Mesendoderm (in vitro differentiated cells): ENCODE data around the gene GALNTL6.

Experiments used
- DNase-seq: peaks from one replicate; pipeline ENCODE4 v3.0.0; 2013
- H2AK5ac ChIP-seq: 2 replicates; pipeline ENCODE4 v1.6.1; 2013; ENCODE audit warnings: low read length, inconsistent platforms
- H2BK120ac ChIP-seq: 2 replicates; pipeline ENCODE4 v1.6.1; 2013; ENCODE audit warnings: low read depth, mild to moderate bottlenecking, low read length, moderate library complexity, mixed read lengths
- H2BK15ac ChIP-seq: replicated peaks from 2 replicates; pipeline ENCODE4 v1.6.1; 2013; ENCODE audit warnings: low read depth, mild to moderate bottlenecking, moderate library complexity
- H2BK5ac ChIP-seq: 2 replicates; pipeline ENCODE4 v1.6.1; 2013; ENCODE audit warnings: low read length, inconsistent platforms
- H3K18ac ChIP-seq: 2 replicates; pipeline ENCODE4 v1.6.1; 2013; ENCODE audit warnings: mild to moderate bottlenecking, low read length, mixed read lengths
- H3K23ac ChIP-seq: one replicate; pipeline ENCODE4 v1.6.1; 2013; ENCODE audit warnings: low read length
- H3K27ac ChIP-seq: 2 replicates; pipeline ENCODE4 v1.5.1; 2013; ENCODE audit warnings: low read depth, mild to moderate bottlenecking, inconsistent platforms, low read length, moderate library complexity
- H3K27me3 ChIP-seq: 2 replicates; pipeline ENCODE4 v1.6.1; 2013; ENCODE audit warnings: low read length, control low read depth, mild to moderate bottlenecking, inconsistent platforms; ENCODE audit not compliant: insufficient read depth, poor library complexity
- H3K36me3 ChIP-seq: 2 replicates; pipeline ENCODE4 v1.6.1; 2013; ENCODE audit warnings: low read length, inconsistent platforms; ENCODE audit not compliant: control insufficient read depth, insufficient read depth
- H3K4ac ChIP-seq: one replicate; pipeline ENCODE4 v1.6.1; 2013; ENCODE audit warnings: low read depth, mild to moderate bottlenecking, low read length, moderate library complexity
- H3K4me1 ChIP-seq: 2 replicates; pipeline ENCODE4 v1.6.1; 2013; ENCODE audit warnings: low read depth, low read length, inconsistent platforms; ENCODE audit not compliant: control insufficient read depth
- H3K4me2 ChIP-seq: 2 replicates; pipeline ENCODE4 v1.6.1; 2013; ENCODE audit warnings: low read length
- H3K4me3 ChIP-seq: 2 replicates; pipeline ENCODE4 v1.5.1; 2013; ENCODE audit warnings: mild to moderate bottlenecking, low read length
- H3K56ac ChIP-seq: one replicate; pipeline ENCODE4 v1.6.1; 2013; ENCODE audit warnings: low read length
- H3K79me1 ChIP-seq: 2 replicates; pipeline ENCODE4 v1.6.1; 2013; ENCODE audit warnings: low read length, inconsistent platforms
- H3K79me2 ChIP-seq: 2 replicates; pipeline ENCODE4 v1.6.1; 2013; ENCODE audit warnings: mild to moderate bottlenecking, low read length; ENCODE audit not compliant: control insufficient read depth, insufficient read depth
- H3K9ac ChIP-seq: 2 replicates; pipeline ENCODE4 v1.6.1; 2013; ENCODE audit warnings: low read length, inconsistent platforms
- H4K5ac ChIP-seq: one replicate; pipeline ENCODE4 v1.6.1; 2013; ENCODE audit warnings: low read length
- H4K8ac ChIP-seq: one replicate; pipeline ENCODE4 v1.6.1; 2013; ENCODE audit warnings: low read depth, mild to moderate bottlenecking, control low read depth, low read length, moderate library complexity
- WGBS: extraction: QIAGEN DNeasy Blood & Tissue Kit; methylation state at CpG from one replicate; pipeline ENCODE4 v1.1.7; 2013; ENCODE audit warnings: low lambda C conversion rate, missing lambda C conversion rate; ENCODE audit not compliant: insufficient coverage; ENCODE audit errors: extremely low coverage; 5-methylcytosine and 5-hydroxymethylcytosine counted together

Gene GALNTL6

DNA sequence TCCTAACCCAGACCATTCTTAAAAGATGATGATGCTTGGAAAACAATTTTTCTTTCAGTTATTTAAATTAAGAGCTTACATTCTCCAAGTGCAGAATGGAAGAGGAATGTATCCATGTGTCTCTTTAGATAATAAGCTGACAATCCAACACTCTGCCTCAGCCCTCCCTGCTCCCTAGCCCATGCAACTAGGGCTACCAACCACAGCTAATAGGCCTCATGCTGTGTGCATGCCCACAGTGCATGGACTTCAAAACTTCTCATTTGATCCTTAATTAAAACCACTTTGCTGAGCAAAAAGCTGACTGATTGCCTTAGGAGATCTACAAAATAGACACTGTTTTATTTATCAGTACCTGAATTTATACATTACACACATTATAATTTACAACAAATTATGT lies 473.9 kb downstream of the GALNTL6 start:
- Histone ChIP-seq H3K4ac (no peak overlapping the region), H3K27ac (no peak overlapping the region), H2BK120ac (no peak overlapping the region)

DNA sequence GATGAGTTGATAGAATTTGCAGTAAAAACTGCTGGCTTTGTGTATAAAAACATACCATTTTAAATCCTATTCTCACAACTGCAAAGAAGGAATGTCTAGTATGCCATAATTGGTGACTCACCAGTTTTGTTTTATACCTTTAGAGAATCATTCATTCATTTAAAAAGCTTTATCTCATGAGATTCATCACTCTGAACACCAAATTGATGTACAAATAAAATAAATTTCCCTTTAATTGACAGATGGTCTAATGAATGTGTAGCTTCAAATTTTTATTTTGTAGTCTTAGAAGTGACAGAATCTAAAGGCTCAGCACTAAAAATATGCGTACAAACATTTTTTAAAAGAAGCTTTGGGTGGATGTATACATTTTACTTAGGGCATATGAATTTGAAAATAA lies 492.5 kb downstream of the GALNTL6 start:
- no peaks in the 10 kb centered on the region for H3K36me3 ChIP-seq
- no peak overlapping the region for H3K18ac ChIP-seq
- H3K4me1 ChIP-seq = no peaks in the 10 kb centered on the region
- H2BK5ac ChIP-seq = no peak overlapping the region
- H4K8ac ChIP-seq = no peak overlapping the region
- H3K27me3 ChIP-seq = no peaks in the 10 kb centered on the region
- no peak overlapping the region for H2BK15ac ChIP-seq
- H3K4ac ChIP-seq = no peak overlapping the region
- H3K79me2 ChIP-seq = no peaks in the 10 kb centered on the region
- no peaks in the 10 kb centered on the region for H3K79me1 ChIP-seq
- DNase-seq = no peak
- WGBS = no CpG with 5 or more reads among the region's 1 CpG
- H3K27ac ChIP-seq = no peak overlapping the region
- no peak overlapping the region for H4K5ac ChIP-seq
- no peak overlapping the region for H3K23ac ChIP-seq
- no peak overlapping the region for H3K9ac ChIP-seq
- no peak overlapping the region for H3K4me2 ChIP-seq
- H3K56ac ChIP-seq = no peak overlapping the region
- H2BK120ac ChIP-seq = no peak overlapping the region
- H2AK5ac ChIP-seq = no peak overlapping the region
- no peak overlapping the region for H3K4me3 ChIP-seq

More for the DNA sequence above, 473.9 kb downstream of the GALNTL6 start:
- no peak overlapping the region for H3K18ac ChIP-seq
- H2BK5ac ChIP-seq = no peak overlapping the region
- H3K4me3 ChIP-seq = no peak overlapping the region
- DNase-seq = no peak
- H2BK15ac ChIP-seq = no peak overlapping the region
- H4K8ac ChIP-seq = no peak overlapping the region
- H3K9ac ChIP-seq = no peak overlapping the region
- H2AK5ac ChIP-seq = no peak overlapping the region
- H3K4me1 ChIP-seq = no peaks in the 10 kb centered on the region
- no peaks in the 10 kb centered on the region for H3K79me1 ChIP-seq
- H3K56ac ChIP-seq = no peak overlapping the region
- H4K5ac ChIP-seq = no peak overlapping the region
- no peaks in the 10 kb centered on the region for H3K36me3 ChIP-seq
- no peak overlapping the region for H3K23ac ChIP-seq
- no peaks in the 10 kb centered on the region for H3K27me3 ChIP-seq
- H3K79me2 ChIP-seq = no peaks in the 10 kb centered on the region
- H3K4me2 ChIP-seq = no peak overlapping the region

DNA sequence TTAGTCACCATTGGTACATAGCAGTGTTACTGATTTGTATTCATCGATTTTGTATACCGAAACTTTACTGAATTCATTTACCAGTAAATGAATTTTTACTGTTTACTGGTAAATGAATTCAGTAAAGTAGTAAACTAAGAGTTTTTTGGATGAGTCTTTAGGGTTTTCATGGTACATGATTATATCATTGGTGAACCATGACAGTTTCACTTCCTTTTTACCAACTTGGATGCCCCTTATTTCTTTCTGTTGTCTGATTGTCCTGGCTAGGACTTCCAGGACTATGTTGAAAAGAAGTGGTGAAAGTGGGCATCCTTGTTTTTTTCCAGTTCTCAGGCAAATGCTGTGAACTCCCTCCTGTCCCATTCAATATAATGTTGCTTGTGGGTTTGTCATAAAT lies 494.9 kb downstream of the GALNTL6 start:
- no peak overlapping the region for H3K23ac ChIP-seq
- H3K4ac ChIP-seq = no peak overlapping the region
- no peak overlapping the region for H2AK5ac ChIP-seq
- no peak overlapping the region for H2BK5ac ChIP-seq
- H2BK120ac ChIP-seq = no peak overlapping the region
- no peaks in the 10 kb centered on the region for H3K27me3 ChIP-seq
- no peaks in the 10 kb centered on the region for H3K36me3 ChIP-seq
- no peak overlapping the region for H3K56ac ChIP-seq
- H3K4me1 ChIP-seq = no peaks in the 10 kb centered on the region
- no peak overlapping the region for H4K5ac ChIP-seq
- H3K4me2 ChIP-seq = no peak overlapping the region
- no peak for DNase-seq
- H4K8ac ChIP-seq = no peak overlapping the region
- WGBS = no CpG with 5 or more reads among the region's 2 CpGs
- no peak overlapping the region for H3K27ac ChIP-seq
- H3K79me2 ChIP-seq = no peaks in the 10 kb centered on the region
- no peak overlapping the region for H3K18ac ChIP-seq
- no peaks in the 10 kb centered on the region for H3K79me1 ChIP-seq
- no peak overlapping the region for H3K4me3 ChIP-seq
- no peak overlapping the region for H2BK15ac ChIP-seq
- H3K9ac ChIP-seq = no peak overlapping the region

DNA sequence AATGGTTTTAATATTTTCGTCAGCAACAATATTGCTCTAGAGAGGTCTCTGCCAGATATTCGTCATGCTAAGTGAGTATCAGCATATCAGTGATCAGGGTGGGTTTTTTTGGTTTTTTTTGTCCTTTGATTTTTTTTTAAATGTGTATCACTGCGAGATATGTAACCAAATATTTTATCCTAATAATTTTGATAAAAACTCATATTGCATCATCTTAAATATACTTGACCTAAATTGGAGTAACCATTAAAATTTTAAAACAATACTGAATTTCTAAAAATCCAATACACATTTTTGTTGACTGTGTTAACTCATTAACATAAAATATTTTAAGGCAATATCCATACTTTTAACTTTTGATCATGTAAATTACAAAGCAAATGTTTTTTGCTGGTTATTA lies 498.5 kb downstream of the GALNTL6 start:
- Histone ChIP-seq H2BK5ac (no peak overlapping the region), H3K79me2 (no peaks in the 10 kb centered on the region), H3K79me1 (no peaks in the 10 kb centered on the region), H3K23ac (no peak overlapping the region), H2BK120ac (no peak overlapping the region), H3K4me1 (no peaks in the 10 kb centered on the region), H3K9ac (no peak overlapping the region), H2AK5ac (no peak overlapping the region), H3K27ac (no peak overlapping the region), H3K36me3 (no peaks in the 10 kb centered on the region), H3K56ac (no peak overlapping the region), H3K18ac (no peak overlapping the region), H3K27me3 (no peaks in the 10 kb centered on the region), H4K5ac (no peak overlapping the region), H3K4me2 (no peak overlapping the region), H2BK15ac (no peak overlapping the region), H4K8ac (no peak overlapping the region), H3K4me3 (no peak overlapping the region), H3K4ac (no peak overlapping the region)
- WGBS = no CpG with 5 or more reads among the region's 3 CpGs
- no peak for DNase-seq

DNA sequence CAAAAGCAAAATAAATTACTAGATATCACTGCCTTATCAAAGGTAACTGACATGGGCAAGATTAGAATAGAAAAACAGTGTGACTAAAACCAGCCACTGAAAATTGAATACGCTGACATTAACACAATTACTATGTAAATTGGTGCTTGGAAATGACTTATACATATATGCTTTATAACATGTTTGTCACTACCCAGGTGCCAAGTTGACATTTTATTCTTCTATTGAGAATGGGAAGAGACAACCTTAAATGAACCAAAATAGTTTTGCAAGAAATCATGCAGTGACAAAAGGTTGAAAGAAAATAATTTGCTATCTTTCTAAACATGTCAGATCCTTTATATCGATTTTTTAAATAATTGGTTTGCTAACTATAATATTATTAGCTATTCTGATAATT lies 510.1 kb downstream of the GALNTL6 start:
- Histone ChIP-seq H3K79me1 (no peaks in the 10 kb centered on the region), H2BK5ac (no peak overlapping the region), H3K36me3 (no peaks in the 10 kb centered on the region), H2BK120ac (no peak overlapping the region), H4K5ac (no peak overlapping the region), H3K27me3 (no peaks in the 10 kb centered on the region), H3K4ac (no peak overlapping the region), H3K23ac (no peak overlapping the region), H3K56ac (no peak overlapping the region), H4K8ac (no peak overlapping the region), H3K27ac (no peak overlapping the region), H3K18ac (no peak overlapping the region), H2BK15ac (no peak overlapping the region), H3K79me2 (no peaks in the 10 kb centered on the region), H3K4me2 (no peak overlapping the region), H2AK5ac (no peak overlapping the region), H3K4me3 (no peak overlapping the region), H3K4me1 (no peaks in the 10 kb centered on the region), H3K9ac (no peak overlapping the region)
- no peak for DNase-seq
- WGBS = no CpG with 5 or more reads among the region's 2 CpGs

DNA sequence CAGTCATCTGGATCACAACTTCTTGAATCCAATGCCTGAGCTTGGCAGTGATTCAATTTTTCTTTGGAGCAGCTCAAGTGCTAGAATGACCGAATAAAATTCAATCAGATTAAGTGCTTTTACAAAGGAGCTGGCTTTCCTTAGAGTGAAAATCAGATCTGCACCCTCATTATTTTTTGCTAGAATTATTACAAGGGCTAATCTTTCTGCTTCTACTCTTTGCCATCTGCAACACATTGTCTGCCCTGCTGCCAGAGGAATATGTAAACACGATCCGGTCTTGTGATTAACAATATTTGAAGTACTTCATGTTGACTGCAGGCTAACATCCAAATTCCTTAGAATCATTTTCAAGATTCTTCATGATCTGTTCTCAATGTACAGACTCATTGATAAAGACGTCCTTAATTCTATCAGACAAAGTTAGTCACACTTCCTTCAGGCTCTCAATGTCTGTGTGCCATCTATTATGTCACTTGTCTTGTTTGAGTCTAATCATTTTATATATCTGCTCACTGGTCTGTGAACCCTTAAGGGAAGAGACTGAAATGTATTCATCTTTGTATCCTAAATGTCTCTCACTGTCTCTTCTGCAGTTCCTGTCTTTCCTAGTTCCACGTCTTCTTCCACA lies 531.2 kb downstream of the GALNTL6 start:
- Histone ChIP-seq H2AK5ac (no peak overlapping the region), H3K18ac (no peak overlapping the region), H3K36me3 (no peaks in the 10 kb centered on the region), H3K4me2 (no peak overlapping the region), H2BK5ac (no peak overlapping the region), H3K4me1 (no peaks in the 10 kb centered on the region), H3K4ac (no peak overlapping the region), H3K4me3 (no peak overlapping the region), H3K23ac (no peak overlapping the region), H3K27me3 (no peaks in the 10 kb centered on the region), H3K27ac (no peak overlapping the region), H3K79me1 (no peaks in the 10 kb centered on the region), H3K9ac (no peak overlapping the region), H4K8ac (no peak overlapping the region), H4K5ac (no peak overlapping the region), H2BK120ac (no peak overlapping the region), H3K79me2 (no peaks in the 10 kb centered on the region), H2BK15ac (no peak overlapping the region), H3K56ac (no peak overlapping the region)
- no peak for DNase-seq
- WGBS = no CpG with 5 or more reads among the region's 5 CpGs
